ENCODE measurements around the gene POTEF. TPM values are rescaled to one million over a fixed set of nuclear protein-coding genes. Genes with fewer than 3 reads are reported as not detected.
"Not testable (repeated sequence)": the region's sequence is repeated elsewhere in the genome, so short reads cannot be mapped to it uniquely, and the experiment has no call there.

POTEF gene
- total RNA-seq, 1 experiment from 2014 or later, result 3.5 TPM

DNA sequence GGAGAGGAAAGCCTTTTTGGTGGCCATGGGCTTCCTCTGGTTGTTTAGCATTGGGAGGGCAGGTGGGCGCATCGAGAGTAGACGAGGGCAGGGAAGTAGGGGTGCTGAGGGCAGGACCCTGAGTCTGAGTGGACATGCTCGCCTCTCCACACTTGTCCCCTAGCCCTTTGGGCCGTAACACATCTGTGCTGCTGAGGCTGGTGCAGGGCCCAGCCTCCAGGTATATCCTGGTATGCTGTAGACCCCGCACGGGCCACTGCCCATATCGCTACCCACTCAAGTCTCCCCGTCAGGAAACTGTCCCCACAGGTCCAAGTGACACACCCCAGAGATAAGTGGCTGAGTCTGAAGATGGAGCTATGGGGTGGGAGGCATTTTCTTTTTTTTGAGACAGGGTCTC lies 29.6 kb upstream of the POTEF start:
- Histone ChIP-seq H3K4me3 (replicated peaks in 1 of 2; ENCODE audit: low read depth in 1 of 2, low read length in 2 of 2) (no peak overlapping the region), H3K36me3 (ENCODE audit: control insufficient read depth in 1 of 2, insufficient read depth in 2 of 2, low read length in 2 of 2) (no peaks in the 10 kb centered on the region; a peak in 1 of 4 replicates), H3K4me2 (ENCODE audit: low read length) (no peak overlapping the region), H3K79me2 (ENCODE audit: insufficient read depth, low read length) (no peaks in the 10 kb centered on the region), H2AFZ (ENCODE audit: low read depth, low read length, poor library complexity, severe bottlenecking) (no peak overlapping the region), H4K20me1 (ENCODE audit: insufficient read depth) (no peaks in the 10 kb centered on the region), H3K4me1 (ENCODE audit: control insufficient read depth in 1 of 2, insufficient read depth in 2 of 2, low read length in 2 of 2) (no peaks in the 10 kb centered on the region), H3K9ac (ENCODE audit: low read length) (no peak overlapping the region), H3K9me3 (ENCODE audit: control insufficient read depth in 1 of 2, insufficient read depth in 1 of 2, low read depth in 1 of 2, low read length in 2 of 2) (no peaks in the 10 kb centered on the region), H3K27me3 (ENCODE audit: insufficient read depth, low read length) (no peaks in the 10 kb centered on the region), H3K9me2 (ENCODE audit: insufficient read depth) (no peaks in the 10 kb centered on the region), H3K27ac (ENCODE audit: low read depth, low read length) (no peak overlapping the region)
- BruUV-seq (replicated peaks), result no TSS peak
- ATAC-seq (no peak), DNase-seq (ENCODE audit: low read depth, low spot score) (no peak)
- intact Hi-C loops (cut with micrococcal nuclease), result no loop called here
- TF ChIP-seq SIN3A (IDR thresholded peaks at IDR 0.05; ENCODE audit: low read depth) (no peak), CEBPB (IDR thresholded peaks at IDR 0.05; ENCODE audit: low read depth) (no peak), JUND (IDR thresholded peaks at IDR 0.05) (no peak), CBX3 (IDR thresholded peaks at IDR 0.05; ENCODE audit: low read depth) (no peak), POLR2A (IDR thresholded peaks at IDR 0.05; ENCODE audit: borderline replicate concordance, extremely low read depth, insufficient read depth, insufficient read length) (no peak), EZH2 (IDR thresholded peaks at IDR 0.05) (no peak), EGR1 (IDR thresholded peaks at IDR 0.05; ENCODE audit: low read depth) (no peak), RAD21 (IDR thresholded peaks at IDR 0.05; ENCODE audit: low read depth) (no peak), POLR2AphosphoS5 (IDR thresholded peaks at IDR 0.05; ENCODE audit: low read depth, low read length) (no peak), ZNF274 (IDR thresholded peaks at IDR 0.05; ENCODE audit: low read depth, low read length) (no peak), SRF (IDR thresholded peaks at IDR 0.05; ENCODE audit: low read depth) (no peak), ELF1 (IDR thresholded peaks at IDR 0.05; ENCODE audit: borderline replicate concordance, low read depth) (no peak), SP1 (IDR thresholded peaks at IDR 0.05; ENCODE audit: low read depth) (no peak), TCF7L2 (IDR thresholded peaks at IDR 0.05; ENCODE audit: borderline replicate concordance, extremely low read depth, insufficient read depth, insufficient read length) (no peak)
- TF ChIP-seq, protein P1, sequence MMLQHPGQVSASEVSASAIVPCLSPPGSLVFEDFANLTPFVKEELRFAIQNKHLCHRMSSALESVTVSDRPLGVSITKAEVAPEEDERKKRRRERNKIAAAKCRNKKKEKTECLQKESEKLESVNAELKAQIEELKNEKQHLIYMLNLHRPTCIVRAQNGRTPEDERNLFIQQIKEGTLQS (IDR thresholded peaks at IDR 0.05), result no peak
- TF ChIP-seq, protein P2, sequence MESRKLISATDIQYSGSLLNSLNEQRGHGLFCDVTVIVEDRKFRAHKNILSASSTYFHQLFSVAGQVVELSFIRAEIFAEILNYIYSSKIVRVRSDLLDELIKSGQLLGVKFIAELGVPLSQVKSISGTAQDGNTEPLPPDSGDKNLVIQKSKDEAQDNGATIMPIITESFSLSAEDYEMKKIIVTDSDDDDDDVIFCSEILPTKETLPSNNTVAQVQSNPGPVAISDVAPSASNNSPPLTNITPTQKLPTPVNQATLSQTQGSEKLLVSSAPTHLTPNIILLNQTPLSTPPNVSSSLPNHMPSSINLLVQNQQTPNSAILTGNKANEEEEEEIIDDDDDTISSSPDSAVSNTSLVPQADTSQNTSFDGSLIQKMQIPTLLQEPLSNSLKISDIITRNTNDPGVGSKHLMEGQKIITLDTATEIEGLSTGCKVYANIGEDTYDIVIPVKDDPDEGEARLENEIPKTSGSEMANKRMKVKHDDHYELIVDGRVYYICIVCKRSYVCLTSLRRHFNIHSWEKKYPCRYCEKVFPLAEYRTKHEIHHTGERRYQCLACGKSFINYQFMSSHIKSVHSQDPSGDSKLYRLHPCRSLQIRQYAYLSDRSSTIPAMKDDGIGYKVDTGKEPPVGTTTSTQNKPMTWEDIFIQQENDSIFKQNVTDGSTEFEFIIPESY (IDR thresholded peaks at IDR 0.05; ENCODE audit: extremely low read depth, insufficient replicate concordance, low read length), result no peak
- TF ChIP-seq, protein P3, sequence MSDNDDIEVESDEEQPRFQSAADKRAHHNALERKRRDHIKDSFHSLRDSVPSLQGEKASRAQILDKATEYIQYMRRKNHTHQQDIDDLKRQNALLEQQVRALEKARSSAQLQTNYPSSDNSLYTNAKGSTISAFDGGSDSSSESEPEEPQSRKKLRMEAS (IDR thresholded peaks at IDR 0.05), result no peak
- TF ChIP-seq, protein P4, sequence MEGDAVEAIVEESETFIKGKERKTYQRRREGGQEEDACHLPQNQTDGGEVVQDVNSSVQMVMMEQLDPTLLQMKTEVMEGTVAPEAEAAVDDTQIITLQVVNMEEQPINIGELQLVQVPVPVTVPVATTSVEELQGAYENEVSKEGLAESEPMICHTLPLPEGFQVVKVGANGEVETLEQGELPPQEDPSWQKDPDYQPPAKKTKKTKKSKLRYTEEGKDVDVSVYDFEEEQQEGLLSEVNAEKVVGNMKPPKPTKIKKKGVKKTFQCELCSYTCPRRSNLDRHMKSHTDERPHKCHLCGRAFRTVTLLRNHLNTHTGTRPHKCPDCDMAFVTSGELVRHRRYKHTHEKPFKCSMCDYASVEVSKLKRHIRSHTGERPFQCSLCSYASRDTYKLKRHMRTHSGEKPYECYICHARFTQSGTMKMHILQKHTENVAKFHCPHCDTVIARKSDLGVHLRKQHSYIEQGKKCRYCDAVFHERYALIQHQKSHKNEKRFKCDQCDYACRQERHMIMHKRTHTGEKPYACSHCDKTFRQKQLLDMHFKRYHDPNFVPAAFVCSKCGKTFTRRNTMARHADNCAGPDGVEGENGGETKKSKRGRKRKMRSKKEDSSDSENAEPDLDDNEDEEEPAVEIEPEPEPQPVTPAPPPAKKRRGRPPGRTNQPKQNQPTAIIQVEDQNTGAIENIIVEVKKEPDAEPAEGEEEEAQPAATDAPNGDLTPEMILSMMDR (IDR thresholded peaks at IDR 0.05 in 2 of 3, conservative IDR thresholded peaks at IDR 0.05 in 1 of 3; ENCODE audit: borderline replicate concordance in 1 of 3, insufficient read depth in 1 of 3, low read depth in 2 of 3, low read length in 2 of 3), result no peak
- CTCF ChIA-PET, result no interaction called here
- POLR2A ChIA-PET, result no interaction called here
- RAD21 ChIA-PET (ENCODE audit: low non-redundant PET in 1 of 2, low total read pairs in 2 of 2, uncharacterized antibody in 2 of 2, unreplicated experiment in 2 of 2), result no interaction called here

GRCh38 chr2:130157825-130158514 lies 28.9 kb upstream of the POTEF start:
- intact Hi-C loops (cut with micrococcal nuclease); H3K27me3 ChIP-seq (ENCODE audit: insufficient read depth, low read length); H4K20me1 ChIP-seq (ENCODE audit: insufficient read depth); H3K4me2 ChIP-seq (ENCODE audit: low read length); DNase-seq (ENCODE audit: low read depth, low spot score); H3K9me3 ChIP-seq (ENCODE audit: control insufficient read depth in 1 of 2, insufficient read depth in 1 of 2, low read depth in 1 of 2, low read length in 2 of 2); H2AFZ ChIP-seq (ENCODE audit: low read depth, low read length, poor library complexity, severe bottlenecking); H3K9ac ChIP-seq (ENCODE audit: low read length); RAD21 ChIA-PET (ENCODE audit: low non-redundant PET in 1 of 2, low total read pairs in 2 of 2, uncharacterized antibody in 2 of 2, unreplicated experiment in 2 of 2); POLR2A ChIA-PET; CTCF ChIA-PET; H3K9me2 ChIP-seq (ENCODE audit: insufficient read depth); H3K4me1 ChIP-seq (ENCODE audit: control insufficient read depth in 1 of 2, insufficient read depth in 2 of 2, low read length in 2 of 2); H3K4me3 ChIP-seq (replicated peaks in 1 of 2; ENCODE audit: low read depth in 1 of 2, low read length in 2 of 2); ATAC-seq; BruUV-seq (replicated peaks); H3K79me2 ChIP-seq (ENCODE audit: insufficient read depth, low read length); H3K27ac ChIP-seq (ENCODE audit: low read depth, low read length); H3K36me3 ChIP-seq (ENCODE audit: control insufficient read depth in 1 of 2, insufficient read depth in 2 of 2, low read length in 2 of 2): not testable (repeated sequence)
